B cell (primary cell): Measurements from ENCODE around the gene RPS21. TPM values are rescaled to one million over a fixed set of nuclear protein-coding genes. Genes with fewer than 3 reads are reported as not detected.

Experiments
- ATAC-seq: fragments of 200-7000 bp; cut with Tn5 transposase; one replicate; pipeline ENCODE4 v1.10.0; 2021; ENCODE audit warnings: low read depth, mild to moderate bottlenecking, moderate number of reproducible peaks, moderate library complexity
- CTCF ChIA-PET: fragments of 350-600 bp; sonication (Branson Sonifier 250); formaldehyde crosslinking; loops from one replicate; lab custom pipeline; 2021; ENCODE audit warnings: antibody characterized with exemption, inconsistent platforms; lab: Charles Lee
- POLR2A ChIA-PET: fragments of 350-600 bp; sonication (Branson Sonifier 250); formaldehyde crosslinking; loops from one replicate; lab custom pipeline; 2021; ENCODE audit warnings: antibody characterized with exemption; lab: Charles Lee
- DNase-seq: peaks from one replicate; pipeline ENCODE4 v3.0.0; 2013
- H2AFZ ChIP-seq: 2 replicates; pipeline ENCODE4 v1.6.1; 2012; ENCODE audit warnings: mild to moderate bottlenecking, low read depth, low read length; ENCODE audit not compliant: insufficient read depth, poor library complexity, severe bottlenecking
- H3K27ac ChIP-seq, 2 donors: 1 replicate in 1 of 2; 2 replicates in 1 of 2; pipeline ENCODE4 v1.5.1; 2012 to 2013; ENCODE audit warnings: low read length in 2 of 2, mild to moderate bottlenecking in 2 of 2, moderate library complexity in 1 of 2
- H3K27me3 ChIP-seq, 4 experiments: fragments of 200-600 bp in 1 of 4; sonication (generic) in 1 of 4; replicated peaks in 1 of 4; 1 replicate in 2 of 4; 2 replicates in 2 of 4; pipeline versions ENCODE4 v1.6.1 to v1.7.0; 2013 to 2016; ENCODE audit warnings: low read length in 3 of 4, mild to moderate bottlenecking in 2 of 4, mixed read lengths in 1 of 4, moderate library complexity in 1 of 4; ENCODE audit not compliant: insufficient read depth in 4 of 4, control insufficient read depth in 3 of 4; ENCODE audit errors: control extremely low read depth in 1 of 4
- H3K36me3 ChIP-seq, 2 experiments: replicated peaks in 1 of 2; 1 replicate in 1 of 2; 2 replicates in 1 of 2; pipeline versions ENCODE4 v1.6.1 to v1.7.1; 2013; ENCODE audit warnings: low read length in 1 of 2; ENCODE audit not compliant: insufficient read depth in 2 of 2, control insufficient read depth in 1 of 2; ENCODE audit errors: control extremely low read depth in 1 of 2, extremely low read depth in 1 of 2
- H3K4me1 ChIP-seq, 2 donors: fragments of 200-600 bp in 1 of 2; sonication (generic) in 1 of 2; 1 replicate in 1 of 2; 2 replicates in 1 of 2; pipeline versions ENCODE4 v1.5.1 to v1.6.1; 2013 to 2017; ENCODE audit warnings: low read length in 2 of 2; ENCODE audit not compliant: control insufficient read depth in 2 of 2, insufficient read depth in 2 of 2
- H3K4me2 ChIP-seq: replicated peaks from 2 replicates; pipeline ENCODE3; 2012; ENCODE audit warnings: mild to moderate bottlenecking, low read depth, low read length; ENCODE audit not compliant: poor library complexity, severe bottlenecking
- H3K4me3 ChIP-seq, 5 experiments: fragments of 200-600 bp in 1 of 5; sonication (generic) in 1 of 5; 1 replicate in 3 of 5; 2 replicates in 2 of 5; pipeline versions ENCODE4 v1.5.1 to v1.7.0; 2011 to 2016; ENCODE audit warnings: low read length in 4 of 5, mild to moderate bottlenecking in 4 of 5, low read depth in 2 of 5, control low read depth in 1 of 5, moderate library complexity in 1 of 5; ENCODE audit not compliant: insufficient read depth in 1 of 5; ENCODE audit errors: control extremely low read depth in 1 of 5, extremely low read depth in 1 of 5
- H3K79me2 ChIP-seq: fragments of 200-600 bp; sonication (generic); one replicate; pipeline ENCODE4 v1.6.0; 2016; ENCODE audit warnings: low read length; ENCODE audit not compliant: control insufficient read depth, insufficient read depth
- H3K9ac ChIP-seq: fragments of 200-600 bp; sonication (generic); 2 replicates; pipeline ENCODE4 v1.6.1; 2017; ENCODE audit warnings: mild to moderate bottlenecking, low read length, moderate library complexity
- H3K9me3 ChIP-seq, 3 donors: one replicate each; pipeline versions ENCODE4 v1.6.1 to v1.7.1; 2013; ENCODE audit warnings: low read length in 2 of 3; ENCODE audit not compliant: control insufficient read depth in 2 of 3, insufficient read depth in 1 of 3; ENCODE audit errors: control extremely low read depth in 1 of 3
- H4K20me1 ChIP-seq: 2 replicates; pipeline ENCODE4 v1.6.0; 2012; ENCODE audit warnings: mild to moderate bottlenecking, low read length; ENCODE audit not compliant: insufficient read depth, control insufficient read depth, poor library complexity, severe bottlenecking
- H3K27ac Mint-ChIP-seq: one replicate; pipeline ENCODE4 v1.8.0; 2021; ENCODE audit warnings: mixed read lengths
- H3K27me3 Mint-ChIP-seq: one replicate; pipeline ENCODE4 v1.8.0; 2021; ENCODE audit warnings: mixed read lengths
- H3K4me1 Mint-ChIP-seq: one replicate; pipeline ENCODE4 v1.8.0; 2021; ENCODE audit warnings: mixed read lengths
- H3K4me3 Mint-ChIP-seq: one replicate; pipeline ENCODE4 v1.8.0; 2021; ENCODE audit warnings: mixed read lengths
- H3K9me3 Mint-ChIP-seq: one replicate; pipeline ENCODE4 v1.8.0; 2022; ENCODE audit warnings: mixed read lengths; ENCODE audit not compliant: insufficient read depth
- EZH2 ChIP-seq: IDR thresholded peaks from 2 replicates; pipeline ENCODE4 v1.6.1; 2012; ENCODE audit warnings: borderline replicate concordance, low read depth, mild to moderate bottlenecking, moderate library complexity, low read length; ENCODE audit not compliant: insufficient read depth, poor library complexity, severe bottlenecking
- WGBS: methylation state at CpG from one replicate; pipeline ENCODE4 v1.1.5; 2013; ENCODE audit warnings: missing lambda C conversion rate; ENCODE audit not compliant: insufficient coverage; 5-methylcytosine and 5-hydroxymethylcytosine counted together
- intact Hi-C: fragments of 100-400 bp; cut with micrococcal nuclease; formaldehyde crosslinking; loops from one replicate; pipeline ENCODE4 v1.10.0; 2022
- polyA plus RNA-seq: library from polyadenylated mRNA; depleted of rRNA; stranded (reverse); fragments of >200 nt; gene quantifications from 2 replicates; pipeline ENCODE4 v1.2.3, GENCODE V29; 2012
- total RNA-seq, 2 donors: library from RNA; stranded (reverse); fragments of 120-200 nt in 1 of 2; gene quantifications; 1 replicate in 1 of 2; 2 replicates in 1 of 2; pipeline versions ENCODE4 v1.2.3 to v1.2.4, GENCODE V29; 2013 to 2022
- TF ChIP-seq, protein P1 (sequence below): fragments of 200-600 bp; IDR thresholded peaks from one replicate; pipeline ENCODE4 v1.8.0; 2022; ENCODE audit warnings: antibody characterized with exemption, mild to moderate bottlenecking

Gene RPS21
- total and polyA plus RNA-seq, 2 donors (not counting 1 experiment from before 2014, with no cell fraction given): 2,653 to 9,603 TPM

- Histone ChIP-seq H3K9me3 (no peaks in the 10 kb centered on the region), H3K36me3 (no peaks in the 10 kb centered on the region), H3K4me2 (no peak overlapping the region), H3K4me3 (no peak overlapping the region), H3K27ac (no peak overlapping the region), H3K79me2 (no peaks in the 10 kb centered on the region), H3K27me3 (peaks cover 0 to 3% (median 0%) of the 10 kb centered on the region in 4 experiments), H3K4me1 (peaks cover 7 to 18% of the 10 kb centered on the region in 2 donors), H2AFZ (no peak overlapping the region), H3K9ac (no peak overlapping the region), H4K20me1 (peaks cover 6% of the 10 kb centered on the region)
- Mint-ChIP-seq H3K4me3 (no peak overlapping the region), H3K27ac (no peak overlapping the region), H3K4me1 (peaks cover 11% of the 10 kb centered on the region), H3K9me3 (no peaks in the 10 kb centered on the region), H3K27me3 (no peaks in the 10 kb centered on the region)
- no peak for TF ChIP-seq EZH2
- TF ChIP-seq, protein P1, sequence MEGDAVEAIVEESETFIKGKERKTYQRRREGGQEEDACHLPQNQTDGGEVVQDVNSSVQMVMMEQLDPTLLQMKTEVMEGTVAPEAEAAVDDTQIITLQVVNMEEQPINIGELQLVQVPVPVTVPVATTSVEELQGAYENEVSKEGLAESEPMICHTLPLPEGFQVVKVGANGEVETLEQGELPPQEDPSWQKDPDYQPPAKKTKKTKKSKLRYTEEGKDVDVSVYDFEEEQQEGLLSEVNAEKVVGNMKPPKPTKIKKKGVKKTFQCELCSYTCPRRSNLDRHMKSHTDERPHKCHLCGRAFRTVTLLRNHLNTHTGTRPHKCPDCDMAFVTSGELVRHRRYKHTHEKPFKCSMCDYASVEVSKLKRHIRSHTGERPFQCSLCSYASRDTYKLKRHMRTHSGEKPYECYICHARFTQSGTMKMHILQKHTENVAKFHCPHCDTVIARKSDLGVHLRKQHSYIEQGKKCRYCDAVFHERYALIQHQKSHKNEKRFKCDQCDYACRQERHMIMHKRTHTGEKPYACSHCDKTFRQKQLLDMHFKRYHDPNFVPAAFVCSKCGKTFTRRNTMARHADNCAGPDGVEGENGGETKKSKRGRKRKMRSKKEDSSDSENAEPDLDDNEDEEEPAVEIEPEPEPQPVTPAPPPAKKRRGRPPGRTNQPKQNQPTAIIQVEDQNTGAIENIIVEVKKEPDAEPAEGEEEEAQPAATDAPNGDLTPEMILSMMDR: no peak
- intact Hi-C loops: no loop called here
- ChIA-PET CTCF (no interaction called here), POLR2A (interaction anchor here (0.7 kb wide), 1 partner anchor 16 kb away, joined by 3 read pairs; no protein-coding TSS in a partner anchor)
- WGBS: 95% methylated on average over 34 of the region's 34 CpGs
- ATAC-seq (no peak), DNase-seq (no peak)
Observed at GRCh38 chr20:62361799-62362589, 24.9 kb upstream of the RPS21 start.

DNA sequence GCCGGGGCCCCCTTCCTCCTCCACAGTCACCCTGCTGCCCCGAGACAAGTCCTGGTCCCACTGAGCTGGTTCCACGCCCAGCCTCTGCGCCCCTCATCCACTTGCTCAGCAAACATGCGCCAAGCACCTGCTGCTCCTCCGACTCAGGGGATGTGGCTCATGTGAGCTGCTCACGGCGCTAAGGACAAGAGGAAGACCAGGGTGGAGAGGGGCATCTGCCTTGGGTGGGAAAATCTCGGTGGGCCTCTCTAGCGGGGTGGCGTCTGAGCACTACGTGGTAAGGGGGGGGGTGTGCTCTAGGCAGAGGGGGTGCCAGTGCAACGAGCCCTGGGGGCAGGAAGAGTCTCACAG, 24.3 kb upstream of the RPS21 start:
- Mint-ChIP-seq H3K27me3 (no peaks in the 10 kb centered on the region), H3K9me3 (no peaks in the 10 kb centered on the region), H3K4me3 (no peak overlapping the region), H3K4me1 (peaks cover 12% of the 10 kb centered on the region), H3K27ac (no peak overlapping the region)
- Histone ChIP-seq H3K9ac (no peak overlapping the region), H4K20me1 (peaks cover 6% of the 10 kb centered on the region), H3K4me2 (no peak overlapping the region), H3K4me1 (peaks cover 9 to 18% of the 10 kb centered on the region in 2 donors), H3K36me3 (no peaks in the 10 kb centered on the region), H3K4me3 (no peak overlapping the region), H3K27ac (no peak overlapping the region), H2AFZ (no peak overlapping the region), H3K27me3 (peaks cover 0 to 4% (median under 1%) of the 10 kb centered on the region in 4 experiments), H3K9me3 (no peaks in the 10 kb centered on the region), H3K79me2 (no peaks in the 10 kb centered on the region)
- intact Hi-C loops: no loop called here
- CTCF ChIA-PET: no interaction called here
- no peak for DNase-seq
- 72% methylated on average over 13 of the region's 13 CpGs for WGBS
- POLR2A ChIA-PET: interaction anchor here (0.7 kb wide), 1 partner anchor 17 kb away, joined by 3 read pairs; no protein-coding TSS in a partner anchor
- ATAC-seq: no peak
- TF ChIP-seq EZH2: no peak
- TF ChIP-seq, protein P1: no peak
